ENCODE measurements around the gene AIP. TPM values are rescaled to one million over a fixed set of nuclear protein-coding genes. Genes with fewer than 3 reads are reported as not detected.
A peak's percentile ranks its signal among the peaks of the same experiment; 100 is the strongest.

Gene AIP
- total RNA-seq, 1 experiment from 2014 or later = 110 TPM

DNA sequence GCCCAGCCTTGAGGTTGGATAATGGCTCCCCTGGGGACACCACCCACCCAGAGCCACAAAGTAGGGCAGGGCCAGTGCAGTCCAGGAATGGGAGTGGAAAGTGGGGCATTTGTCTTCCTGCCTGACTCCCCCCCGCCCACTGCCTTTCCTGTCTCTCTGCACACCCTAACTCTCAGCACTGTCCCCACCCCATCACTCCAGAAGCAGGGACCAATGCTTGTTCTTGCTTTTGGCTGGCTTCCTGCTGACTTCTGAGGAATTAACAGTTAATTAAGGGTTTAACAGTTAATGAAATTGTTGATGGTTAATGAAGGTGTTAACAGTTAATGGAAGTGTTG lies 17.6 kb downstream of the AIP start:
- TF ChIP-seq, protein P1, sequence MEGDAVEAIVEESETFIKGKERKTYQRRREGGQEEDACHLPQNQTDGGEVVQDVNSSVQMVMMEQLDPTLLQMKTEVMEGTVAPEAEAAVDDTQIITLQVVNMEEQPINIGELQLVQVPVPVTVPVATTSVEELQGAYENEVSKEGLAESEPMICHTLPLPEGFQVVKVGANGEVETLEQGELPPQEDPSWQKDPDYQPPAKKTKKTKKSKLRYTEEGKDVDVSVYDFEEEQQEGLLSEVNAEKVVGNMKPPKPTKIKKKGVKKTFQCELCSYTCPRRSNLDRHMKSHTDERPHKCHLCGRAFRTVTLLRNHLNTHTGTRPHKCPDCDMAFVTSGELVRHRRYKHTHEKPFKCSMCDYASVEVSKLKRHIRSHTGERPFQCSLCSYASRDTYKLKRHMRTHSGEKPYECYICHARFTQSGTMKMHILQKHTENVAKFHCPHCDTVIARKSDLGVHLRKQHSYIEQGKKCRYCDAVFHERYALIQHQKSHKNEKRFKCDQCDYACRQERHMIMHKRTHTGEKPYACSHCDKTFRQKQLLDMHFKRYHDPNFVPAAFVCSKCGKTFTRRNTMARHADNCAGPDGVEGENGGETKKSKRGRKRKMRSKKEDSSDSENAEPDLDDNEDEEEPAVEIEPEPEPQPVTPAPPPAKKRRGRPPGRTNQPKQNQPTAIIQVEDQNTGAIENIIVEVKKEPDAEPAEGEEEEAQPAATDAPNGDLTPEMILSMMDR (IDR thresholded peaks at IDR 0.05; ENCODE audit: insufficient read depth in 1 of 2, low read depth in 1 of 2, low read length in 1 of 2, severe bottlenecking in 1 of 2, unreplicated experiment in 1 of 2) = no peak
- POLR2A ChIA-PET = no interaction called here
- no peak for DNase-seq
- H3K27me3 Mint-ChIP-seq (ENCODE audit: insufficient read depth, unreplicated experiment) = no peaks in the 10 kb centered on the region
- H3K27ac Mint-ChIP-seq (ENCODE audit: unreplicated experiment) = no peak overlapping the region
- H3K36me3 Mint-ChIP-seq (ENCODE audit: insufficient read depth, unreplicated experiment) = peaks cover 66% of the 10 kb centered on the region
- Histone ChIP-seq H3K4me1 (peaks cover 5% of the 10 kb centered on the region), H3K27me3 (replicated peaks; ENCODE audit: control insufficient read depth, insufficient read depth, low read length) (no peaks in the 10 kb centered on the region), H3K36me3 (ENCODE audit: control insufficient read depth, insufficient read depth, low read length) (peaks cover 4% of the 10 kb centered on the region; the same call in 1 of the 2 replicates), H3K4me3 (ENCODE audit: low read depth, low read length) (no peak overlapping the region), H3K9me3 (no peaks in the 10 kb centered on the region)
- no peaks in the 10 kb centered on the region for H3K9me3 Mint-ChIP-seq (ENCODE audit: unreplicated experiment)
- intact Hi-C loops (cut with micrococcal nuclease; ENCODE audit: unreplicated experiment) = loop anchor here (10.0 kb wide), 1 partner anchor 386 kb away; the partner anchor contains the start of gene KDM2A
- H3K4me1 Mint-ChIP-seq (ENCODE audit: low read depth, unreplicated experiment) = peaks cover 9% of the 10 kb centered on the region
- CTCF ChIA-PET = interaction anchor here (1.1 kb wide), 1 partner anchor 129 kb away, joined by 5 read pairs; the partner anchor contains the start of gene NUDT8
- no TSS peak for BruUV-seq (replicated peaks)
- H3K4me3 Mint-ChIP-seq (ENCODE audit: unreplicated experiment) = no peak overlapping the region

GRCh38 chr11:67500831-67501715 lies 18.2 kb downstream of the AIP start:
- intact Hi-C loops (cut with micrococcal nuclease; ENCODE audit: unreplicated experiment) = loop anchor here (10.0 kb wide), 1 partner anchor 386 kb away; the partner anchor contains the start of gene KDM2A
- H3K27ac Mint-ChIP-seq (ENCODE audit: unreplicated experiment) = no peak overlapping the region
- peak in 1 of 2 experiments; percentile 33 for DNase-seq
- Histone ChIP-seq H3K4me1 (peaks cover 11% of the 10 kb centered on the region), H3K27me3 (replicated peaks; ENCODE audit: control insufficient read depth, insufficient read depth, low read length) (no peaks in the 10 kb centered on the region), H3K9me3 (no peaks in the 10 kb centered on the region), H3K36me3 (ENCODE audit: control insufficient read depth, insufficient read depth, low read length) (peaks cover 4% of the 10 kb centered on the region; the same call in 1 of the 2 replicates), H3K4me3 (ENCODE audit: low read depth, low read length) (no peak overlapping the region)
- no peaks in the 10 kb centered on the region for H3K27me3 Mint-ChIP-seq (ENCODE audit: insufficient read depth, unreplicated experiment)
- peaks cover 15% of the 10 kb centered on the region for H3K4me1 Mint-ChIP-seq (ENCODE audit: low read depth, unreplicated experiment)
- TF ChIP-seq, protein P1 (IDR thresholded peaks at IDR 0.05; ENCODE audit: insufficient read depth in 1 of 2, low read depth in 1 of 2, low read length in 1 of 2, severe bottlenecking in 1 of 2, unreplicated experiment in 1 of 2) = no peak
- H3K9me3 Mint-ChIP-seq (ENCODE audit: unreplicated experiment) = no peaks in the 10 kb centered on the region
- ChIA-PET CTCF (no interaction called here), POLR2A (no interaction called here)
- BruUV-seq (replicated peaks) = no TSS peak
- no peak overlapping the region for H3K4me3 Mint-ChIP-seq (ENCODE audit: unreplicated experiment)
- peaks cover 63% of the 10 kb centered on the region for H3K36me3 Mint-ChIP-seq (ENCODE audit: insufficient read depth, unreplicated experiment)

- no peak overlapping the region for H3K4me3 ChIP-seq (ENCODE audit: low read depth, low read length)
- no peaks in the 10 kb centered on the region for H3K27me3 Mint-ChIP-seq (ENCODE audit: insufficient read depth, unreplicated experiment)
- TF ChIP-seq, protein P1 (IDR thresholded peaks at IDR 0.05; ENCODE audit: insufficient read depth in 1 of 2, low read depth in 1 of 2, low read length in 1 of 2, severe bottlenecking in 1 of 2, unreplicated experiment in 1 of 2) = no peak
- BruUV-seq (replicated peaks) = no TSS peak
- H3K27ac Mint-ChIP-seq (ENCODE audit: unreplicated experiment) = no peak overlapping the region
- ChIA-PET CTCF (no interaction called here), POLR2A (no interaction called here)
- H3K4me3 Mint-ChIP-seq (ENCODE audit: unreplicated experiment) = no peak overlapping the region
- H3K27me3 ChIP-seq (replicated peaks; ENCODE audit: control insufficient read depth, insufficient read depth, low read length) = no peaks in the 10 kb centered on the region
- DNase-seq = peak in 1 of 2 experiments; percentile 38
- no peaks in the 10 kb centered on the region for H3K9me3 Mint-ChIP-seq (ENCODE audit: unreplicated experiment)
- no peaks in the 10 kb centered on the region for H3K9me3 ChIP-seq
- peaks cover 4% of the 10 kb centered on the region; the same call in 1 of the 2 replicates for H3K36me3 ChIP-seq (ENCODE audit: control insufficient read depth, insufficient read depth, low read length)
- peaks cover 22% of the 10 kb centered on the region for H3K4me1 Mint-ChIP-seq (ENCODE audit: low read depth, unreplicated experiment)
- intact Hi-C loops (cut with micrococcal nuclease; ENCODE audit: unreplicated experiment) = loop anchor here (10.0 kb wide), 1 partner anchor 387 kb away; the partner anchor contains the start of gene KDM2A
- H3K4me1 ChIP-seq = peaks cover 18% of the 10 kb centered on the region
- H3K36me3 Mint-ChIP-seq (ENCODE audit: insufficient read depth, unreplicated experiment) = peaks cover 58% of the 10 kb centered on the region
These were observed 19.0 kb downstream of the AIP start for GRCh38 chr11:67501854-67502253.
